GM18502 (cell line): ENCODE measurements around the gene DIPK1B.

Experiments used
- ATAC-seq: cut with Tn5 transposase; IDR thresholded peaks from one replicate; pipeline ENCODE4 v1.9.1; 2021; ENCODE audit warnings: mild to moderate bottlenecking; ENCODE audit not compliant: unreplicated experiment, poor library complexity

DIPK1B gene

GRCh38 chr9:136717399-136717798, 5.0 kb downstream of the DIPK1B start:
- no peak for ATAC-seq

GRCh38 chr9:136718345-136719194, 6.2 kb downstream of the DIPK1B start:
- no peak for ATAC-seq

GRCh38 chr9:136719195-136719880, 7.0 kb downstream of the DIPK1B start:
- no peak for ATAC-seq

- no peak for ATAC-seq
Measured at GRCh38 chr9:136720251-136720897, 8.0 kb downstream of the DIPK1B start.

- no peak for ATAC-seq
Measured at GRCh38 chr9:136720898-136721338, 8.5 kb downstream of the DIPK1B start.

GRCh38 chr9:136721339-136722092, 9.1 kb downstream of the DIPK1B start:
- no peak for ATAC-seq

- no peak for ATAC-seq
Measured at GRCh38 chr9:136722093-136722968, 10.0 kb downstream of the DIPK1B start.

- ATAC-seq, result no peak
Measured at GRCh38 chr9:136722969-136723356, 10.6 kb downstream of the DIPK1B start.

GRCh38 chr9:136723362-136723976, 11.1 kb downstream of the DIPK1B start:
- ATAC-seq, result no peak

GRCh38 chr9:136723989-136724388, 11.6 kb downstream of the DIPK1B start:
- no peak for ATAC-seq

- no peak for ATAC-seq
Measured at GRCh38 chr9:136724772-136725171, 12.4 kb downstream of the DIPK1B start.

- no peak for ATAC-seq
Measured at GRCh38 chr9:136725612-136726011, 13.2 kb downstream of the DIPK1B start.

GRCh38 chr9:136726118-136726517, 13.7 kb downstream of the DIPK1B start:
- no peak for ATAC-seq

GRCh38 chr9:136726631-136727191, 14.3 kb downstream of the DIPK1B start:
- no peak for ATAC-seq

GRCh38 chr9:136728080-136728547, 15.7 kb downstream of the DIPK1B start:
- ATAC-seq, result peak; percentile 68

GRCh38 chr9:136728548-136729123, 16.3 kb downstream of the DIPK1B start:
- peak; percentile 19 for ATAC-seq

- no peak for ATAC-seq
Measured at GRCh38 chr9:136729144-136729543, 16.8 kb downstream of the DIPK1B start.

- ATAC-seq, result no peak
Measured at GRCh38 chr9:136729926-136730325, 17.6 kb downstream of the DIPK1B start.
